SHP77 (cell line): ENCODE data around the gene TAF4B.
A peak's percentile ranks its signal among the peaks of the same experiment; 100 is the strongest.
"Not testable (repeated sequence)": the region's sequence is repeated elsewhere in the genome, so short reads cannot be mapped to it uniquely, and the experiment has no call there.

Experiments used
- DNase-seq, 2 experiments: peaks; one replicate each; lab custom pipeline; 2025; lab: John Stamatoyannopoulos, UW

The TAF4B gene

GRCh38 chr18:26238718-26239117, 12.5 kb downstream of the TAF4B start:
- DNase-seq = not testable (repeated sequence)

- not testable (repeated sequence) for DNase-seq
These were observed 16.1 kb downstream of the TAF4B start for GRCh38 chr18:26242392-26242791.

DNA sequence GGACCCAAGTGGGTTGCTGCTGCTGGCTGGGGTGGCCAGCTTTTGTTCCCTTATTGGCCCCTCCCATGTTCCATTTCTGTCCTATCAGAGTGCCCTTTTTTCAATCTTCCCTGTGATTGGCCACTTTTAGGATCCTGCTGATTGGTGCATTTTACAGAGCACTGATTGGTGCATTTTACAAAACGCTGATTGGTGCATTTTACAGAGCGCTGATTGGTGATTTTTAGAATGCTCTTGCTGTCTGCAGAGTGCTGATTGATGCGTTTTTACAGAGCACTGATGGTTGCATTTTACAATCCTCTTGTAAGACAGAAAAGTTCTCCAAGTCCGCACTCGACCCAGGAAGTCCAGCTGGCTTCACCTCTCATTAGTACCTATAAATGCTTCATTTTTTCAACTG, 19.2 kb downstream of the TAF4B start:
- not testable (repeated sequence) for DNase-seq

- no peak for DNase-seq
These were observed 26.2 kb downstream of the TAF4B start for GRCh38 chr18:26252411-26252810.

DNA sequence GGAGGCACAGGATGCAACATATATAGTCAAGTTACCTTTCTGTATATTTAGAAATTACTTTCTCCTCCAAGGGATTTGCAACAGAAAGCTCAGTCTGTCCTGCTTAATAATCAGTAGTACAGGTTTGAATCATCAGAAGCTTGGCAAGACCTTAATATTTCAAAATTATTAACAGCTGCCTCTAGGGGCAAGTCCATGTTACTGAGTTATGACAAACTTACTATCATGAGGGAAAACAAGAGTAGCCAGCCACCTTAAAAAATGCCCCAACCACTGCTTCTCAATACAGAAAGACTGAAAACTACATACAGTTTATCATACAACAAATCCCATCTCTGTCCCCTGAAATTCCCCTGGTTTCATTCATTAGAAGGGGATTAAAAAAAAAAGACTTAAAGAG, 28.6 kb downstream of the TAF4B start:
- DNase-seq = not testable (repeated sequence)

DNA sequence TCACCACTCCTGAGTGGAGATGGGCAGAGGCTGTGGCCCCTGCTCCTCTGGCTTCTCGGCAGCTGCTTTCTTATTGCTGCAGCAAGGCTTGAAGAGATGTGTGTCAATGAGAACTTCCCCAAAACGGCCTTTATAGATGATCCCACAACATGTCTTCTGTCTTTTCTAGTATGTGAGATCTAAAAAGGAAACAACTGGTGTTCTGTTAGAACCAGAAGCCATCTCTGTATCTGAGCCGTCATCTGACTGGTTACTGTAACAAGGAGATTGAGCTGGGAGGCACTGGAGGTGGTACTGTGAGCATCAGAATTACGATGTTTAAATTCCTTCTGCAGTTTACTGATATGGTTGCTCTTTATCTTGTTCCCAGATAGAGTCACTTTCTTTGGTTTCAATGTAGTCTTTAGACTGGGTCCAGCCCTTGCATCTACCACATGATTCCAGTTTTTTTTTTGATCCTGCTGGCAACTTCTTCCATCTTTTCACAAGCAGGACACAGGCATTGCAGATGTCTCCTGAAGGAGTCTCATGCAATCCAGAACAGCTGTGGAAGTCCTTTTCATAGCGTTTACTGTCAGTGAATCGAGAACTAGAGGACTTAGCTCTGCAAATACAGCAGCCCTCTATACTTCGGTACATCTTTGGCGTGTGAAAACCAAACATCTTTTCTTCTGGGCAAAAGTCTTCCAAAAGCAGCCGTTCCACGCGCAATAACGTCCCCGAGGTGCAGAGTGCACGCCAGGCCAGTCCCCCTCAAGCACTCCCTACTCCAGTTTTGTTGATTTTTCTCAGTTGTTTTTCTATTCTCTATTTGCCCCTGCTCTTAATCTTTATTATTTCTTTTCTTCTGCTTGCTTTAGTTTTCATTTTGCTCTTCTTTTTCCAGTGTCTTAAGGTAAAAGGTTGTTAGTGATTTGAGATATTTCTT, 29.7 kb downstream of the TAF4B start:
- DNase-seq = no peak

DNA sequence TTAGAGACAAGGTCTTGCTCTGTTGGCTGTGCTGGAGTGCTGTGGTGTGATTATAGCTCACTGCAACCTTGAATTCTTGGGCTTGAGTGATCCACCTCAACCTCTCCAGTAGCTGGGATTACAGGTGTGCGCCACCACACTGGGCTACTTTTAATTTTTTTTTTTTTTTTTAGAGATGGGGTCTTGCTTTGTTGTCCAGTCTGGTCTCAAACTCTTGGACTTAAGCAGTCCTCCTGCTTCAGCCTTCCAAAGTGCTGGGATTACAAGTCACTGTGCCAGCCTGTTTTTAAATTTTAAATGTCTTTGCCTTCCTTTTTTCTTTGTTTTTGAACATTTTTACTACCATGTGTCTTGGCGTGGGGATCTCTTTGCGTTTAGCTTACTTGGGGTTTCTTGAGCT, 32.5 kb downstream of the TAF4B start:
- DNase-seq = no peak

DNA sequence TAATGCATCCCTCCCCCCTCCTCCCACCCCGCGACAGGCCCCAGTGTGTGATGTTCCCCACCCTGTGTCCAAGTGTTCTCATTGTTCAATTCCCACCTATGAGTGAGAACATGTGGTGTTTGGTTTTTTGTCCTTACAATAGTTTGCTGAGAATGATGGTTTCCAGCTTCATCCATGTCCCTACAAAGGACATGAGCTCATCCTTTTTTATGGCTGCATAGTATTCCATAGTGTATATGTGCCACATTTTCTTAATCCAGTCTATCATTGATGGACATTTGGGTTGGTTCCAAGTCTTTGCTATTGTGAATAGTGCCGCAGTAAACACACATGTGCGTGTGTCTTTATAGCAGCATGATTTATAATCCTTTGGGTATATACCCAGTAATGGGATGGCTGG, 33.2 kb downstream of the TAF4B start:
- DNase-seq = not testable (repeated sequence)

GRCh38 chr18:26262156-26262555, 35.9 kb downstream of the TAF4B start:
- no peak for DNase-seq

DNA sequence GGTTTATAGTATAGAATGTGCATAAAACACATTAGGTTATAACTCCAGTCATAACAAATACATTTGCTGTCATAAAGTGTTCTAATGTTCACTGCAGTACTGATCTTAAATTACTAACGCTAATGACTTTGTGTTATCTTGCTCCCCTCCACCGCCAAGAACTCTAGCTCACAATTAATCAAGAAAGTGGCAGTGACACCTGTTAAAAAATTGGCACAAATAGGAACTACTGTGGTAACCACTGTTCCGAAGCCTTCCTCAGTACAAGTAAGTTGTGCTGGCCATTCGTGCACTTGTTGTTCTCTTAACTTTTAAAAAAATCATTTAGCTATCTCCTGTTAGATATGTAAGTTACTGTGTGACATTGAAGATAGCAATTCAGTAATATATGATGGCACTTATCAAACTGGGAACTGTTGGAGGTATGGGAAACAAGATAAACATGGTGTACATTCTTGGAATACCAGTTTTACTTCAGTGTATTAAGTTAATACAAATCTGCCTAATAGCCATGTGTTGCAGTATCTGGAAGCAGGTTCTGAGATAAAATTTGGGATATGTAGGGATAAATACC, 41.2 kb downstream of the TAF4B start:
- DNase-seq = no peak

DNA sequence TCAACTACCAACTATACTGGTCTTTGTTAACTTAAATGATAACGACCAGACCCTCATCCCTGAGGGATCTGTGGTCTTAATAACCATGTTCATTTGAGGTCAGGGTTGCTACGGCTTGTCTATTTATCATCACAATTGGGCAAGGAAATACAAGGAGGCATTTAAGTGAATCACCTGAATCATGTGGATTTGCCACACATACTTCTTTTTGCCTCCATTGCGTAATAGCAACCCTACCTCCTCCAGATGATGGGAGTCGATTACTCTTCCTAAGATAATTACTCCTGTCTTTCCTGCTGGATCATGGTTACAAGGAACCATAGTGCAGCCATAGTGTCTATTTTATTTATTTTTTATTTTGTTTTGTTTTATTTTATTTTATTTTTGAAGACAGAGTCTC, 42.2 kb downstream of the TAF4B start:
- DNase-seq = no peak

DNA sequence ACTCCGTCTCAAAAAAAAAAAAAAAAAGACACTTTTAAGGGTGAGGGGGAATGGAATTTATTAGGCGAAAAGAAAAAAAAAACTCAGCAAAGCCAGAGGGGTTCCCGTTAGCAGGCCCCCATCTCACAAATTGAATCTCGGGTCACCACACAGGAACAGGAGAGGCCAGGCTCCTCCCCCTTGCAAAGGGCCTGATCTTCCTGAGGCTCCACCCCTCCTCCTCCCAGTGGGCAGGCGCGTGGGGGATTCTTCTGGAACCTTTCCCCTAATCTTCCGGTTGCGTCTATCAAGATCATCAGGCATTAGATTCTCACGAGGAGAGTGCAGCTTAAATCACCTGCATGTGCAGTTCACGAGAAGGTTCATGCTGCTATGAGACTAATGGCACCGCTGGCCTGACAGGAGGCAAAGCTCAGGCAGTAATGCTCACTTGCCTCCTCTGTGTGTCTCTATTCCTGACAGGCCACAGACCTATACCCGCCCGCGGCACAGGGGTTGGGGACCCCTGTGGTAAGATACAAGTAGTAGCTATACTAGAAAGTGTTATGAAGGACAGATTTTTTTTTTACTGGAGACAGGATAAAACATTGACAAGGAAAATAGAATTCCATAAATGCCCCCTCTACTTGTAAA, 45.8 kb downstream of the TAF4B start:
- DNase-seq = no peak

- no peak for DNase-seq
These were observed 51.1 kb downstream of the TAF4B start for GRCh38 chr18:26277374-26277773.

GRCh38 chr18:26279428-26279827, 53.2 kb downstream of the TAF4B start:
- no peak for DNase-seq

DNA sequence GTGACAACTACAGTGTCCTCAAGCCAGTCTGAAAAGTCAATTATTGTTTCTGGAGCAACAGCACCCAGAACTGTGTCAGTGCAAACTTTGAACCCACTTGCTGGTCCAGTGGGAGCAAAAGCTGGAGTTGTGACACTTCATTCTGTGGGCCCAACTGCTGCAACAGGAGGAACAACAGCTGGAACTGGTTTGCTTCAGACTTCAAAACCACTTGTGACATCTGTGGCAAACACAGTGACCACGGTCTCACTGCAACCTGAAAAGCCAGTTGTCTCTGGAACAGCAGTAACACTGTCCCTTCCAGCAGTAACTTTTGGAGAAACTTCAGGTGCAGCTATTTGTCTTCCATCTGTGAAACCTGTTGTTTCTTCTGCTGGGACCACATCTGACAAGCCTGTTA, 59.8 kb downstream of the TAF4B start:
- no peak for DNase-seq

DNA sequence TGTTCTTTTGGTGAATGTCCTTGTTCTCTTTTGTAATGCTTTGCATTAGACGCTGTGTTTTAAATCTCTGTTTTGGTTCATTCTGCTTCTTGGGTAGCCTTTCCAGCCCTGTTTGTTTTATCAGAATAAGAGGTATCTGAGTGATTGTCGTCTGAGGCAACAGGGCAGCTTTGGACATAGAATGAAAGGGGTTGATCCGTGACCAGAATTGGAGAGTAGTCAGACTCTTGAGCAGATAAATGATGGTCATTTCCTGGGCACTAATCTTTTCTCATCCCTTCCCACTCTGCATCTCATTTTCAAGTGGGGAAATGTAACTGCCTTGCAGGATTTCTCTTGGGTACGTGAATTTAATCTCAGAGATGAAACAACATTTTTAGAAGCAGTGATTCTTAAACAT, 61.4 kb downstream of the TAF4B start:
- no peak for DNase-seq

DNA sequence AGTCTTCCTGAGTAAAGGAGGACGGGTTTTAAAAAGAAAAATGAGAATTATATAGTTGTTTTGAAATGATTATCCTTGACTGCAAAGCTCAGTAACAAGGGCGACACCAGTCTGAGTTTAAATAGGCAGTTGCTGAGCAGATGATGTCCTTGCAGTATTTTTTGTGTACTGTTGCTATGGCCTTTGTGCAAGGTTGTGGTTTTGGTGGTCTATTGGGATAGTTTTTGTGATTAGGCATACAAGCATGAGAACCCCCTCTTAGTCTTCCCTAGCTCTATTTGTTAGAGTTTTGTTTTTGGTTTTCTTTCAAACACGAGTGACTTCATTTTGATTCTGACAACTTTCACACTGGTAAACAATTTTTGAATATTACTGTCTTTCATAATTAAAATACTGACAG, 64.1 kb downstream of the TAF4B start:
- no peak for DNase-seq

DNA sequence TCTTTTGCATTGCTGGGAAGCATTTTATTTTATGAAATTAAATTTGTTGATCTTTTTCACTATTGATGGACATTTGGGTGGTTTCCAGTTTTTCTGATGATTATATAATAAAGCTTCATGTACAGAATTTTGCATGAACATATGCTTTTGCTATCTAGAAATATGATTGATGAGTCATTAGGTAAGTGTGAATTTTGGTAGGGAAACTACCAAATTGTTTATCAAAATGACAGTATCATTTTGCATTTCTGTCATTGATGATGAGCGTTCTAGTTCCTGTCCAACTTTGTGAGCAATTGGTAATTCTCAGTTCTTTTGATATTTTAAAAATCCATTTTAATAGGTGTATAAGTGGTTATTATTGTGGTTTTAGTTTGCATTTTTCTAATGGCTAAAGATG, 67.7 kb downstream of the TAF4B start:
- no peak for DNase-seq

DNA sequence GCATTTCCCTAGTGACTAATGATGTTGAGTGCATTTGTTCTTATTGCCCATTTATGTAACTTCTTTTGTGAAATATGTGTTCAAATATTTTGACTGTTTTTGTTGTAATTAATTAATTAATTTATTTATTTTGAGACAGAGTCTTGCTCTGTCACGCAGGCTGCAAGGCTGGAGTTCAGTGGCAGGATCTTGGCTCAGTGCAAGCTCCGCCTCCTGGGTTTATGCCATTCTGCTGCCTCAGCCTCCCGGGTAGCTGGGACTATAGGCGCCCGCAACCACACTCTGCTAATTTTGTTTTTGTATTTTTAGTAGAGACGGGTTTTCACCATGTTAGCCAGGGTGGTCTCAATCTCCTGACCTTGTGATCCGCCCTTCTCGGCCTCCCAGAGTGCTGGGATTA, 71.9 kb downstream of the TAF4B start:
- no peak for DNase-seq

GRCh38 chr18:26301681-26302080, 75.4 kb downstream of the TAF4B start:
- DNase-seq = no peak

- not testable (repeated sequence) for DNase-seq
These were observed 77.0 kb downstream of the TAF4B start for GRCh38 chr18:26303222-26303621.

GRCh38 chr18:26304511-26304910, 78.3 kb downstream of the TAF4B start:
- no peak for DNase-seq

GRCh38 chr18:26307161-26307773, 81.0 kb downstream of the TAF4B start:
- peak in 1 of 2 experiments; percentile 17 for DNase-seq
